H9 (cell line): ENCODE measurements around the gene BAG1. TPM values are rescaled to one million over a fixed set of nuclear protein-coding genes. Genes with fewer than 3 reads are reported as not detected.

Experiments
- DNase-seq: peaks from one replicate; pipeline ENCODE4 v3.0.0-alpha.2; 2017
- H2AFZ ChIP-seq: one replicate; pipeline ENCODE4 v1.6.1; 2013; ENCODE audit warnings: mild to moderate bottlenecking, low read length, control low read depth, moderate library complexity
- H2AK5ac ChIP-seq: 2 replicates; pipeline ENCODE4 v1.6.1; 2013; ENCODE audit warnings: low read length, control low read depth, mixed read lengths; ENCODE audit not compliant: insufficient read length
- H2BK120ac ChIP-seq: one replicate; pipeline ENCODE4 v1.6.1; 2013; ENCODE audit warnings: low read depth, mild to moderate bottlenecking, low read length, control low read depth, inconsistent platforms; ENCODE audit not compliant: poor library complexity, severe bottlenecking
- H2BK12ac ChIP-seq: 2 replicates; pipeline ENCODE4 v1.6.1; 2013; ENCODE audit warnings: low read length, control low read depth, mixed read lengths, low read depth; ENCODE audit not compliant: insufficient read length
- H2BK15ac ChIP-seq: 2 replicates; pipeline ENCODE4 v1.6.1; 2013; ENCODE audit warnings: low read depth, low read length, control low read depth
- H2BK20ac ChIP-seq: one replicate; pipeline ENCODE4 v1.6.1; 2013; ENCODE audit warnings: low read depth, mild to moderate bottlenecking, low read length, control low read depth, inconsistent platforms; ENCODE audit not compliant: poor library complexity, severe bottlenecking
- H2BK5ac ChIP-seq: 2 replicates; pipeline ENCODE4 v1.6.1; 2013; ENCODE audit warnings: low read length, control low read depth, mixed read lengths; ENCODE audit not compliant: insufficient read length
- H3K14ac ChIP-seq: 2 replicates; pipeline ENCODE4 v1.6.1; 2013; ENCODE audit warnings: low read length, control low read depth; ENCODE audit not compliant: insufficient read depth
- H3K18ac ChIP-seq: 2 replicates; pipeline ENCODE4 v1.6.1; 2013; ENCODE audit warnings: low read depth, mild to moderate bottlenecking, mixed read lengths, low read length, control low read depth; ENCODE audit not compliant: insufficient read length
- H3K23ac ChIP-seq: 2 replicates; pipeline ENCODE4 v1.6.1; 2013; ENCODE audit warnings: low read length, control low read depth, mixed read lengths, low read depth; ENCODE audit not compliant: insufficient read length
- H3K23me2 ChIP-seq: 2 replicates; pipeline ENCODE4 v1.6.1; 2013; ENCODE audit warnings: low read depth, mild to moderate bottlenecking, mixed read lengths, low read length, control low read depth; ENCODE audit not compliant: insufficient read length, poor library complexity, severe bottlenecking
- H3K27ac ChIP-seq: 2 replicates; pipeline ENCODE4 v1.5.1; 2013; ENCODE audit warnings: low read length, control low read depth, mixed read lengths, low read depth; ENCODE audit not compliant: insufficient read length
- H3K27me3 ChIP-seq: 2 replicates; pipeline ENCODE4 v1.6.1; 2013; ENCODE audit warnings: low read length, control low read depth, inconsistent platforms; ENCODE audit not compliant: insufficient read depth
- H3K4ac ChIP-seq: 2 replicates; pipeline ENCODE4 v1.6.1; 2013; ENCODE audit warnings: low read depth, mild to moderate bottlenecking, control low read depth, inconsistent platforms, low read length, moderate library complexity
- H3K4me1 ChIP-seq: 2 replicates; pipeline ENCODE4 v1.6.1; 2013; ENCODE audit warnings: low read length, control low read depth, inconsistent platforms; ENCODE audit not compliant: insufficient read depth
- H3K4me2 ChIP-seq: 2 replicates; pipeline ENCODE4 v1.6.1; 2013; ENCODE audit warnings: low read length, control low read depth, mixed read lengths; ENCODE audit not compliant: insufficient read length, insufficient read depth
- H3K56ac ChIP-seq: 2 replicates; pipeline ENCODE4 v1.6.1; 2013; ENCODE audit warnings: low read depth, mild to moderate bottlenecking, mixed read lengths, low read length, control low read depth; ENCODE audit not compliant: insufficient read length
- H3K79me1 ChIP-seq: 2 replicates; pipeline ENCODE4 v1.6.1; 2013; ENCODE audit warnings: low read depth, mild to moderate bottlenecking, moderate library complexity, low read length, control low read depth, inconsistent platforms; ENCODE audit not compliant: insufficient read depth, poor library complexity, severe bottlenecking
- H3K79me2 ChIP-seq: 2 replicates; pipeline ENCODE4 v1.6.1; 2013; ENCODE audit warnings: low read length, control low read depth, inconsistent platforms; ENCODE audit not compliant: insufficient read depth
- H3K9ac ChIP-seq: 2 replicates; pipeline ENCODE4 v1.6.1; 2013; ENCODE audit warnings: low read length, control low read depth, mixed read lengths; ENCODE audit not compliant: insufficient read length; ENCODE audit errors: extremely low read depth
- H3K9me3 ChIP-seq: one replicate; pipeline ENCODE4 v1.6.1; 2013; ENCODE audit warnings: low read depth, low read length, inconsistent platforms; ENCODE audit not compliant: control insufficient read depth
- H3T11ph ChIP-seq: one replicate; pipeline ENCODE4 v1.6.1; 2013; ENCODE audit warnings: mild to moderate bottlenecking, low read length, control low read depth, inconsistent platforms
- H4K20me1 ChIP-seq: one replicate; pipeline ENCODE4 v1.6.1; 2013; ENCODE audit not compliant: control insufficient read depth, insufficient read length, insufficient read depth
- H4K5ac ChIP-seq: 2 replicates; pipeline ENCODE4 v1.6.1; 2013; ENCODE audit warnings: low read depth, mild to moderate bottlenecking, mixed read lengths, low read length, control low read depth; ENCODE audit not compliant: insufficient read length
- H4K8ac ChIP-seq: replicated peaks from 2 replicates; pipeline ENCODE4 v1.6.1; 2013; ENCODE audit warnings: low read length, control low read depth, mixed read lengths, low read depth; ENCODE audit not compliant: insufficient read length
- H4K91ac ChIP-seq: 2 replicates; pipeline ENCODE4 v1.6.1; 2013; ENCODE audit warnings: low read depth, mild to moderate bottlenecking, moderate library complexity, mixed read lengths, low read length, control low read depth; ENCODE audit not compliant: insufficient read length
- H3K27ac Mint-ChIP-seq, 3 experiments: 2 replicates in 2 of 3; 3 replicates in 1 of 3; pipeline ENCODE4 v1.8.0; 2020 to 2021; ENCODE audit warnings: mixed read lengths in 3 of 3, mild to moderate bottlenecking in 1 of 3, moderate library complexity in 1 of 3
- H3K27me3 Mint-ChIP-seq: 2 replicates; pipeline ENCODE4 v1.8.0; 2021; ENCODE audit warnings: low read depth, mild to moderate bottlenecking, moderate library complexity, mixed read lengths
- H3K36me3 Mint-ChIP-seq, 3 experiments: 2 replicates in 2 of 3; 3 replicates in 1 of 3; pipeline ENCODE4 v1.8.0; 2020 to 2021; ENCODE audit warnings: low read depth in 3 of 3, mixed read lengths in 3 of 3; ENCODE audit not compliant: insufficient read depth in 1 of 3
- H3K4me1 Mint-ChIP-seq, 2 experiments: 2 replicates each; pipeline ENCODE4 v1.8.0; 2020; ENCODE audit warnings: mixed read lengths in 2 of 2
- H3K4me3 Mint-ChIP-seq, 2 experiments: 2 replicates in 1 of 2; 3 replicates in 1 of 2; pipeline ENCODE4 v1.8.0; 2020 to 2021; ENCODE audit warnings: mild to moderate bottlenecking in 2 of 2, mixed read lengths in 2 of 2, moderate library complexity in 1 of 2
- H3K9me3 Mint-ChIP-seq, 2 experiments: 2 replicates in 1 of 2; 3 replicates in 1 of 2; pipeline ENCODE4 v1.8.0; 2020; ENCODE audit warnings: mild to moderate bottlenecking in 2 of 2, mixed read lengths in 2 of 2, moderate library complexity in 1 of 2
- WGBS: extraction: QIAGEN DNeasy Blood & Tissue Kit; methylation state at CpG from one replicate; pipeline ENCODE4 v1.1.7; 2013; ENCODE audit warnings: missing lambda C conversion rate, low lambda C conversion rate, mixed read lengths; ENCODE audit not compliant: insufficient read length; ENCODE audit errors: extremely low coverage; 5-methylcytosine and 5-hydroxymethylcytosine counted together
- total RNA-seq: library from RNA; stranded (reverse); gene quantifications from 2 replicates; pipeline ENCODE4 v1.2.1, GENCODE V29; 2021
- TF ChIP-seq, protein P1 (sequence below): fragments of 200-600 bp; sonication (generic); conservative IDR thresholded peaks from 3 replicates; pipeline ENCODE4 v1.8.0; 2021; ENCODE audit warnings: antibody characterized with exemption, mild to moderate bottlenecking

Gene BAG1
- total RNA-seq, 1 experiment from 2014 or later: 66.4 TPM

DNA sequence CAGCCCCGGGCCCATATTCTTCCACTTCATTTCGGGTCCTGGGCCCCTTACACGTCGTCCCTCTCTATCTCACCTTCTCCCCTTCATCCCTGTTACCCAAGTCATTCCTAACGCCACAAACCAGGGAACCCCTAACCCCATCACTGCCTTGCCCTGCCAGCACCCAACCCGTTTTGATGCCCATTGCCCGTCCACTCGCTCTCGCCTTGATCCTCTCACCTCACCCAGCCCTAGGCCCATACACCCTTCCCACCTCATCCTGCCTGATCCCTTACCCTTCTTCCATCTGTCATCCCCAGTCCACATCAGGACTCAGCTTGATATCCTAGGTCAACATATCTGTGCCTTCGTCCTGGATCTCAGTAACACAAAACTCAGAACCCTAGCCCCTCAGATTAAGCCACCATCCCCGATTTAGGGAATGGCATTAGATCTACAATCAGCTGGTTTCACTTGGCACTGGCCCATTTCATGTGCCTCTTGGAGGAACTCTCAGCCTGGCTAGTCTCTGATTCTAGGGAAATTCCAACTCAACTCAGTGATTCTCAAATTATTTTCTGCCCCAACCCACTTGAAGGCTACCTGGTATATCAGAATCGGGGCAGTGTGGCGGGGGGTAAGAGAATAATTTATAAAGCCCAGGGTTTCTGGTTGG, 830 bp upstream of the BAG1 start:
- H4K20me1 ChIP-seq: no peaks in the 10 kb centered on the region
- H3K79me2 ChIP-seq: peaks cover 16% of the 10 kb centered on the region; the same call in 1 of the 2 replicates
- peaks cover 5% of the 10 kb centered on the region for H3K23me2 ChIP-seq
- H2BK120ac ChIP-seq: no peak overlapping the region
- Mint-ChIP-seq H3K4me3 (peak overlapping the region; percentile 89 to 98), H3K27me3 (no peaks in the 10 kb centered on the region), H3K36me3 (peaks cover 20 to 51% (median 43%) of the 10 kb centered on the region in 3 experiments), H3K4me1 (peaks cover 15 to 16% of the 10 kb centered on the region in 2 experiments), H3K27ac (peak overlapping the region; percentile 69 to 99 (median 97); a peak in 6 of 7 replicates), H3K9me3 (no peaks in the 10 kb centered on the region)
- peaks cover 2% of the 10 kb centered on the region; the same call in 1 of the 2 replicates for H3K4me1 ChIP-seq
- H4K8ac ChIP-seq: no peak overlapping the region
- peaks cover 9% of the 10 kb centered on the region for H3K79me1 ChIP-seq
- no peak overlapping the region for H3K56ac ChIP-seq
- no peaks in the 10 kb centered on the region for H3K9me3 ChIP-seq
- TF ChIP-seq, protein P1, sequence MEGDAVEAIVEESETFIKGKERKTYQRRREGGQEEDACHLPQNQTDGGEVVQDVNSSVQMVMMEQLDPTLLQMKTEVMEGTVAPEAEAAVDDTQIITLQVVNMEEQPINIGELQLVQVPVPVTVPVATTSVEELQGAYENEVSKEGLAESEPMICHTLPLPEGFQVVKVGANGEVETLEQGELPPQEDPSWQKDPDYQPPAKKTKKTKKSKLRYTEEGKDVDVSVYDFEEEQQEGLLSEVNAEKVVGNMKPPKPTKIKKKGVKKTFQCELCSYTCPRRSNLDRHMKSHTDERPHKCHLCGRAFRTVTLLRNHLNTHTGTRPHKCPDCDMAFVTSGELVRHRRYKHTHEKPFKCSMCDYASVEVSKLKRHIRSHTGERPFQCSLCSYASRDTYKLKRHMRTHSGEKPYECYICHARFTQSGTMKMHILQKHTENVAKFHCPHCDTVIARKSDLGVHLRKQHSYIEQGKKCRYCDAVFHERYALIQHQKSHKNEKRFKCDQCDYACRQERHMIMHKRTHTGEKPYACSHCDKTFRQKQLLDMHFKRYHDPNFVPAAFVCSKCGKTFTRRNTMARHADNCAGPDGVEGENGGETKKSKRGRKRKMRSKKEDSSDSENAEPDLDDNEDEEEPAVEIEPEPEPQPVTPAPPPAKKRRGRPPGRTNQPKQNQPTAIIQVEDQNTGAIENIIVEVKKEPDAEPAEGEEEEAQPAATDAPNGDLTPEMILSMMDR: no peak
- H3T11ph ChIP-seq: no peak overlapping the region
- H3K27me3 ChIP-seq: no peaks in the 10 kb centered on the region
- no peak overlapping the region for H2BK5ac ChIP-seq
- H2AFZ ChIP-seq: no peak overlapping the region
- DNase-seq: no peak
- peak overlapping the region; percentile 78 for H3K9ac ChIP-seq
- no peak overlapping the region for H2BK20ac ChIP-seq
- no CpG with 5 or more reads among the region's 13 CpGs for WGBS
- H2BK15ac ChIP-seq: no peak overlapping the region
- no peak overlapping the region for H2BK12ac ChIP-seq
- H3K18ac ChIP-seq: no peak overlapping the region
- H4K5ac ChIP-seq: no peak overlapping the region
- H3K14ac ChIP-seq: no peak overlapping the region
- no peak overlapping the region for H3K23ac ChIP-seq
- no peak overlapping the region for H2AK5ac ChIP-seq
- no peak overlapping the region for H3K4ac ChIP-seq
- H3K4me2 ChIP-seq: peak overlapping the region; percentile 89
- no peak overlapping the region for H4K91ac ChIP-seq
- no peak overlapping the region for H3K27ac ChIP-seq
